Fibroblast of skin of abdomen (primary cell): ENCODE results near the gene MOB3B.
"Not testable (repeated sequence)": the region's sequence is repeated elsewhere in the genome, so short reads cannot be mapped to it uniquely, and the experiment has no call there.

Experiments
- DNase-seq: peaks from one replicate; pipeline ENCODE4 v3.0.0-alpha.2; 2013

MOB3B gene

DNA sequence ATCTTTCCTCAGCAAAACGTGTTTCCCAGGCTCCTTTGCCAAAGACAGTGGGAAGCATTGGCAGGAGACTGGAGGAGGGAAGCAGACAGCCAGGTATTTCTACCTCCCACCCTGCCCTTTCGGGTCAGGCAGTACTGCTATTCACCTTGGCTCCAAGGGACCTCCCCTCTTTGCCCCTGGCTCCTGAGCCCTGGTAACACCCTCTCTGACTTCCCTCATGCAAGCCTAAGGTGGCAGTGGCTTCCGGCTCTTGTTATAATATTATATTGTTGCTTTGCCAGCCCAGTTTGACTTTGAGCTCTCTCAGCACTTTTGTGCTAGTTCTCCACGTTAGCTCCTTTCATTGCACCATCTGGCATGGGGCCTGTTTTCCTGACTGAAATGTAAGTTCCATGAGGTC, 87.2 kb downstream of the MOB3B start:
- no peak for DNase-seq

DNA sequence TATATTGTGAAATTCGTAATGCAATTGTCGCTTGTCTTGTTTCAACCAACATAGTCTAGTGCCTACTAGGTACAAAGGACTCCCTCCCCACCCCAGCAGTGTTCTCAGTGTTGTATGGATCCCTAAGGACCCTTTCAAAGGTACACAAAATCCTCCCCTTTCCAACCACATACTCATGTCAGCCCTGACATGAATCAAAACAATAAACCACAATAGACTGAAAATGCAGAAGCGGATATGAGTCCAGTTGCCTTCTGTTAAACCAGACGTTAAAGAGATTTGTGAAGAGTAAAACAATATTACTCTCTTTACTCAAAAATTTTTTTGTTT, 87.9 kb downstream of the MOB3B start:
- DNase-seq: no peak

DNA sequence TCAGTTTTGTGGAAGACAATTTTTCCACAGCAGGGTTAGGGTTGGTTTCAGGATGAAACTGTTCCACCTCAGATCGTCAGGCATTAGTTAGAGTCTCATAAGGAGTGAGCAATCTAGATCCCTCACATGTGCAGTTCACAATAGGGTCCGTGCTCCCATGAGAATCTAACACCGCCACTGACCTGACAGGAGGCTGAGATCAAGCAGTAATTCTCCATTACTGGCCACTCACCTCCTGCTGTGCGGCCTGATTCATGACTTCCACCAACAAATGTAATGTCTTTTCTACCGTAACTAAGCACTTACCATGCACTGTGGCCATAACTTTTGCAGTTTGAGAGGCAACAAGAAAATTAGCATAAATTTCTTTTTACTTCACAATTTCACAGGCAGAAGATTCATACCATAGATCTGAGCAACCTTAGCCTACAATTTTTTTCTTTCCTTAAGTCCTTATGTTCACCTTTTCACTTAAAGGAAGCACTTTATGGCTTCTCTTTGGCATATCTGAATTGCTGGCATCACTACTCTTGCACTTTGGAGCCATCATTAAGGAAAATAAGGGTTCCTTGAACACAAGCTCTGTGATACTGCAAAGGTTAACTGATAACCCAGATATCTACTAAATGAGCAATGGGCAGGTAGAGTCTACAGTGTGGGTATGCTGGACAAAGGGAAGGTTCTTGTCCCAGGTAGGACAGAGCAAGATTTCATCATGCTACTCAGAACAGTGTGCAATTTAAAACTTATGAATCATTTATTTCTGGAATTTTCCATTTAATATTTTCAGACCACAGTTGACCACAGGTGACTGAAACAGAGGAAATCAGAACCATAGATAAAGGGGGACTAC, 88.5 kb downstream of the MOB3B start:
- no peak for DNase-seq

DNA sequence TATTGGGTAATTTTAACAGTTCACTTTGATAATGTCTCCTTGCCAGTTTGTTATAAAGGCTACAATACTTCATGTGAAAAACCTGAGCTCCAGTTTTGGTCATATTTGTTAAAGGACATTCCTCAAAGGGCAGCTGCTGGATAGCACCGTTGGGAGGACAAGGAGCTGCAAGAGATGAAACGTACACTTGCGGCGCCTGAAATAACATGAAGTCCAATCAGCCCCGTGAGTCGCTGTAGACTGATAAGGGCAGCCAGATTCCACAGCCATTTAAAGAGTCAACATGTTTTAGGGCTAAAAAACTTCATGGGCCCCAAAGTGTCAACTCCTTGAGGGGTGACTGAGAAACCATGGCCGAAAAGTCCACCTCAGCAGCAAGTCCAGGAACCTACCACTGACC, 91.1 kb downstream of the MOB3B start:
- DNase-seq: no peak

DNA sequence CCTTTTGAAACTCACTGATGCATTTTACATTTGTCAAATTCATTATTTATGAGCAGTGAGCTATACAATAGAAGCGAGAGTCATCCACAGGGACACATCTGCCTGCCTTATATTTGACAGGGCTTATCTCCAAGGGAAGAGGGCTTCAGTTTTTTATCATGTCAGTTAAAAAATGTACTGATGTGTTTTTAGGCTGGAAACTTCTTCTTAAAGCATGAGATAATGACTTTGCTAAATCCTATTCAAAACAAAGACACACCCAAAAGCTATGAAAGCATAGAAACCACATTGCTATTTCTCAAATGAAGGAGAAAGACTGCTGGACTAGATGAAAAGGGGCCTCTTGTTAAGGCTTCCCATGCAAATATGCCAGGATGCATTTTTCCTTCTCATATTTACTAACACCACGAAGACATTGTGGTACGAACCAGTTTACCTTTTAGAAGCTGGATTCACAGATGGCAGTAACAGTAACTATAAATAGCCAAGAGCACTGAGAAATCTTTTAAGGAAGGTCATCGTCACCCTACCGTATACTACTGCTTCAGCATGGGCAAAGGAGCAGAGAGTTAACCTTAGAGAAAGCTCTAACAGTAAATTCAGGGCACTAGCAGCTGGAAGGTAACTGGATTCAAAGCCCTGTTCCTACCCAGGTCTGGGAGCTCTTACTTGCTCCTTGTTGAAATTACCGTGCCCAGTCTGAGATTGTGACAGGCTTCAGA, 91.8 kb downstream of the MOB3B start:
- no peak for DNase-seq

DNA sequence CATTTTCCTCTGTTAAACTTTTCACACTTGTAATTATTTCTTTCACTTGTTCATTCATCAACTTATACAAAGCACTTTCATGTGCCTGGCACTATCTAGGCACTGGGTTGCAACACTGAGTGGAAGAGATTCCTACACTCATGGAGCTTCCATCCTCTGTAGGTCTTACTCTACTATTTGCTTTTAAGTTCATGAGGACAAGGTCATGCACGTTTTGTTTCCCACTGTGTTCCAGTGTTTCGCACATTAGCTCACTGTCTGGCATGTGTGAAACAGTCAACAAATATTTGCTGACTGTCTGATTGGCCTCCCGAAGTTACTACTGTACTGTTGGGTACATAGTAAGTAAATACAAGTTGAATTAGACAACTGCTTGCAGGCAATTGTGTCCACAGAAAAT, 93.4 kb downstream of the MOB3B start:
- DNase-seq: no peak

DNA sequence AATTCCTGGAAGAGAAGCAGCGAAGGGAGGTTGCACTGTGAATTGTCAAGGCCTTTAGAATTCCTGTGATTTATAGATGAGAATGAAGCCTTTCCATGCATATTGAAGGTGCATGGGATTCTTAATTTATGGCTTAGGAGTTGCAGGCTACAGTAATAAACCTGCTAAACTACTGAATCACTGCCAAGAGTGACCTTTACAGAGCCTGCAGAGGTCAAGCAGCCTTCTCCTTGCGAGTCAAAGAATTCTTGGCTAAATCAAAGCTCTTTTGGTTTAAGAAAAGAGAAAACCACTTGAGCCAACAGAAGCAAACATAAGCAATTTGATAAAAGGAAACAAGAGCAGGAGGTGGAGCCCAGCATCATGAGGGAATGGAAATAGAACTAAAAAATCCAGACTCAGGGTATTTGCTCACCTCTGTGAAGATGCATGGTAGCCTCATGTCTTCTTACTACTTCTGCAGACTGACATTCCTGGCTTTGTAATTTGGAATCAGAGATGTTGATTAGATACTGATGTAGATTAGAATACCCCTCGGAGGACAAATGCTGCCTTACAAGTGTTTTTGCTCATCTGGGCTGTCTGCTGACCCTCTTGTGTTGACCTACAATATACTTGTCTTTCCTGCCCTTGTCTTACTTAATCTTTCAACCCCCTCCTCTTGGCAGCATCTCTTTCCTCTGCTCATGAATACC, 95.8 kb downstream of the MOB3B start:
- DNase-seq: no peak

DNA sequence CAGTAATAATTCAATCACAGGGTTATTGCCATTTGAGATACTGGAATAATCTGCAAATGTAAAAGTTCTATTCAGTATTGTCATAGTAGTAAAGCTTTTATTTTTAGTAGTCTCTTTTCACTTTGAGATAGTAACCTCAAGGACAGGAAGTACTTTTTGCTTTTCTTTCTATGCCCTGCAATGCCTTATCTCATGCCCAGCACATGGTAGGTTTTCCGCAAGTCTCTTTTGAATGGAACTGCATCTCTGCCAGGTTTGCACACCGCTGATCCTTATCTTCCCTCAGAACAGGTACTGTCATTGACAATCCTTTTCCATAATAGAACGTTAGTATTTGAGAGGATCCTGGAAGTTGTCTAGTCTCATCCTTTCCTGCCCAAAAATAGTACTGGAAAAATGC, 97.3 kb downstream of the MOB3B start:
- no peak for DNase-seq

DNA sequence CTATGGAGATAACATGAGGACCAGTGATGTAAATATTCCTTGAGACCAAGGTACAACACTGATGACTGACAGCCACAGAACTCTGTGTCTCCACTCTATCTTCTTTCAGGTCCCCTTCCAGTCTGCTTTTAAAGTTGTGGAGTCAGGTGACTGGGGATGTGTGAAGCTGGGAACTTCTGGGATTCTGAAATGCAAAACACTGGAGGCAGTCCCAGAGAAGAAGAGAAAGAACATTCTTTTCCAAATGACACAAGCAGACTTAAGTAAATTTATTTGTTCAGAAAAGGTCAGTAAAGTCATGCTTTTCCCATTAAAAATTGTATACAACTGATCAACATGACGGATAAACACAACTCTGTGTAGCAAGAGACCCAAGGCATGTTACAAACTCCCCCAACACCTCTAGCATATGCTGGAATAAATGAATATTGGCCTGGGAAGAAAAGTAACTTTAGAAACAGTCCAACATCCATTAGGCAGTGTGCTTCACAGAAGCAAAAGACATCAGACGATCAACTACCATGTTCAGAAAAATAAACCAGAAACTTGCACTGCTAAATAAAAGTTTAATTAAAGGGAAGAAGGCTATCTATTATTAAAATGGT, 98.0 kb downstream of the MOB3B start:
- no peak for DNase-seq

DNA sequence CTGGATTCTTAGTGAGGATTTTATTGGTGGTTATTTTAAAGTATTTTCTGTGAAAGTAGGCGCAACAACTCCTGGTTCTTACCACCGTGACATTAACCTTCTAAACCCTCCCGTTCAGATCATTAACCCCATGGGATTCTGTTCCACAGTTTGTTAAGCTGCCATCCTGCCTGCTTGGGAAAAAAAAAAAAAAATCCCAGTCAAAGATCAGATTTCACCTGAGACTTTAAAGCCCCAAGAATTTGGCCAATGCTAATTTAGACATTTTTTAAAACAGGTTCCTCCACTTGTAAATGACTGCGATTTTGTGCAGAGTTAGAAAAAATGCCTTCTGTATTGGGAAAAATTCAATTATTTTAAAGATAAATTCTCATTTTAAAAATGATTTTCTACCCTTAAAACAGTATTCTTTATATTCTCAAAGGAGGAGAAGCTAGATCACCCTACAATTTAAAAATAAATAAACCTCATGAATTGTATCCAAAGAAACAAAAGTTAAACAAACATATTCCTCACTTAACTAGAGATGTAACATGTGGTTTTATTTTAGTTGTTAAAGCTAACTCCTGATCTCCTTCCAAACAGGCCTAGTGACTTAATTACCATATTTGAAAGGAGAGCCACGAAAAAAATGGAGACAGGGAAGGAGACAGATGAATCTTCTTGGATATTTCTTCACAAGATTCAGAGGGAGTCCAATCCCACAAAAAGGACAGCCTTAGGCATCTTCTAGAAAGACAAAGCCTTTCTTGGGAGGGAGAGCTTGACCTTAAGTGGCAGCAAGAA, 98.7 kb downstream of the MOB3B start:
- DNase-seq: no peak

DNA sequence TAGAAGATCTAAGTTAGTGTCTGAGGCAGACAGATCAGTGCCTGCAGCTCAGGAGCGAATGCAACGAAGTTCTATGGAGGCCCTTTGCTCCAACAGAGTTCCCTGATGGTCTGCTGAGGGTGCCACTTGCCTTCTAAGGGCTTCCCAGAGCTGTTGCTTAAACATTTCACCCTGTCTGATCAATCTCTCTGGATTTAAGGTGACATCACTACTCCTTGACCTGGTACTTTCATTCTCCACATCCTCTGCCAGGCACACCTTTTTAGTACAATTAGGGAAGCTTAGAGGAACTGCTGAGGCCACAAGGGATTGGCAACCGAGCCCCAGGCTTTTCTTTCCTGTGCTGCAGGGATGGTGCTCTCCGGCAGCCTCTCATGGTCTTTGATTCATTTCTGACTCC, 99.7 kb downstream of the MOB3B start:
- no peak for DNase-seq

DNA sequence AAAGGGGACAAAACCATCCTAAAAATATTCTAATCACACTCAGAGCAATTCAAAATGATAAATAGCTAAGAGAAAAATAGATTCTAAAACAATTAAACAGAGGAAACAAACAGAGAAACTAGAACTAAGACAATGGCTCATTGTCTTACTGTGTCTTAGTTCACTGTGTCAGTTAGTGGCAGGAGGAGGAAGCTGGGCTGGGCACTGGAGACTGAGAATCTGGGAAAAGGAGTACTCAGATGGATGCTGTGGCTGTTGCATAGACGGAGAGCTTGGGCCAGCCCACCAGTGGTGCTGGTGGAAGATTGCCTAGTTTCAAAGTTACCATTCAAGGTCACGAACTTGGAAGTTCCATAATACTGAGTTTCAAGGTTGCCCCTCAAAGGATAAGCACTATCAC, 100.2 kb downstream of the MOB3B start:
- DNase-seq: no peak

DNA sequence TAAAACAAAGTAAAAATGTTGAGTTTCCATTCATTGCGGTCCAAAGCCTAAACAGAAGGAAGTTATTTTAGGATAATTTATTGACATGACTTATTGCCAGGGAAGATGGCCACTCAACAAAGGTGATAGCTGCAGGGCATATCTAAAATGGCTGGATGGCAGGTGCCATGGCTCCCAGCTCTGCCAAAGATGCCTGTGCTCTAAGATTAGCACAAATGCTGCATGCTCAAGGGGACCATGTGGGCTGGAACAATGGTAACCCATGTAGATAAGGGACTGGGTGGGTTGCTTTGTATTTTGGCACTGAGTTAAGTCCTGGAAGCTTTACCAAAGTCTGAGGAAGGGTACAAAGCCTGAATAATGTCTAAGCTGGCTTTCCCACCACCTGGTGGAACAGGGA, 101.1 kb downstream of the MOB3B start:
- no peak for DNase-seq

DNA sequence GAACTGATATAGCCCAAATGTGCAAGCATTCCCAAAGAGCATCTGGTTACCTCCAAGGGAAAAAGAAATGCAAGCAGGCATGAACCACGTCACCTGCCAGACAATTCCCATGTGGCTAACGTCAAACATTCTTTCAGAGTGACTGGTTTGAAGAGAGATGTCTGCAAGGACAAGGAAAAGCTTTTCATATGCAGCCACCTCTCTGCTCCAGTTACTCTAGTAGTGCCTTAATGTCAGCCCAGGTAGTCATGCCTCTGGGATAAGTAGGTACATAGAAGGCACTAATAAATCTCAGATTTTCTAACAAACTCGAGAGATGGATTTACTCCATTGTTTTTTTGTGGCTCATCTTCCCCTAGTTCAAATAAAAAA, 102.4 kb downstream of the MOB3B start:
- DNase-seq: peak; percentile 67

DNA sequence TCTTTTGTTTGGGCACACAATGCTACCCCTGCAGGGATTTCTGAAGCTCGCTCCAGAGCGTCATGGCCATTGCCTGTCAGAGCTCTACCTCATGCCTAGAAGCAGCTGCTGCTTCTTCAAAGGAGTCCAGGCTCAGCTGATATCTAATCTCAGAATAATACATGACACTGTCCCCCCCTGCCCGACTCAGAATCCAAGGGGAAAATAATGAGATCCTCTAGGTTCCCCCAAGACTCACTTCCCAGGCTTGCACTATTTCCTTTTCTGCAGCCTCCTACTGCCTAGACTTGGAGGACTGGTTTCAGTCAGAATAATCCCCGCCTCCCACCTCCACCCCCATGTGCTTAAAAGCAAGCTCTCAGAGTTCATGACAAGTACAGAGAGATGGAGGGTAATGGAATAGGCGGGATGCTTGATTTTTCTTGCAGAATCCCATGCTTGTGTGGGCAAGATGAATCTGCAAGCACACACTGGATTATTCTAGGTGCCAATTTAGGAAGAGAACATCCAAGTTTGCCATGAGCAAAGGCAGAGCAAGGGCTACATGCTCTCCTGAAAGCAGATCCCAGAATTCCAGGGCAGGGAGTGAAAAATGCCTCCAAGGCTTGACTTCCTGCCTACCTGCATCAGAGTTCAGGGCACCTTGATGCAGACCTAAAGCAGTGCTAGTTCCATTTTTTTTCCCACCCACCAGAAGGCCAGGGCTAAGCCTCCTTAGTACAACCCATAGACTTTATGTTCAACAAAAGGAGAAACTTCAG, 102.9 kb downstream of the MOB3B start:
- no peak for DNase-seq

DNA sequence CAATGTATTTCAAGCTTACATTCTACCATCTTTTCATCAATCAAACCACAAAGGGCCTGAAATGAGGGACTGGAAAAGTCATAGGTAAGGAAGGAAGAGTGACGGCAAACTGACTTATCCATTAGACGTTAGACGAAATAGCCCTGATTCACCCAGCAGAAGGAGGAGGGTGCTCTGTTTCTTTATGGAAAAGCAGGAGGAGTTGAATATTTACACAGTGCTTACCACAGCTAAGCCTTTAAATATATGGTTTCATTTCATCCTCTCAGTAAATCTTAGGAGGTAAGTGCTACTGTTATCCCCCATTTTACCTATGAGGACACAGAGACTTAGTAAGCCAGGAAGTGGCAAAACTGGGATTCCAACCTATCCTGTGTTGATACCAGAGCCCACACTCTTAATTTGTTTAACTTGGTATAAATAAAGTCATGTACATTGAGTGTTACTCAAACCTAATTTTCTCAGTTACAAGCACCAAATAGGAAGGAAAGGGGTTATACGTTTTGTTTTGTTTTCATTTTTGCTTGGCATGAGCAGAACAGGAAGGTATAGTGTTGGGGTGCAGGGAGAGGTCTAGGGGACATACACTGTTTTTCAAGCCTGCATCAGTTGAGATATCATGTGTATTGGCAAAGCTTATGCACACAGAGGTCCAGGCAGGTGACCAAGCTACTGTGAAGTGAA, 103.6 kb downstream of the MOB3B start:
- DNase-seq: no peak

DNA sequence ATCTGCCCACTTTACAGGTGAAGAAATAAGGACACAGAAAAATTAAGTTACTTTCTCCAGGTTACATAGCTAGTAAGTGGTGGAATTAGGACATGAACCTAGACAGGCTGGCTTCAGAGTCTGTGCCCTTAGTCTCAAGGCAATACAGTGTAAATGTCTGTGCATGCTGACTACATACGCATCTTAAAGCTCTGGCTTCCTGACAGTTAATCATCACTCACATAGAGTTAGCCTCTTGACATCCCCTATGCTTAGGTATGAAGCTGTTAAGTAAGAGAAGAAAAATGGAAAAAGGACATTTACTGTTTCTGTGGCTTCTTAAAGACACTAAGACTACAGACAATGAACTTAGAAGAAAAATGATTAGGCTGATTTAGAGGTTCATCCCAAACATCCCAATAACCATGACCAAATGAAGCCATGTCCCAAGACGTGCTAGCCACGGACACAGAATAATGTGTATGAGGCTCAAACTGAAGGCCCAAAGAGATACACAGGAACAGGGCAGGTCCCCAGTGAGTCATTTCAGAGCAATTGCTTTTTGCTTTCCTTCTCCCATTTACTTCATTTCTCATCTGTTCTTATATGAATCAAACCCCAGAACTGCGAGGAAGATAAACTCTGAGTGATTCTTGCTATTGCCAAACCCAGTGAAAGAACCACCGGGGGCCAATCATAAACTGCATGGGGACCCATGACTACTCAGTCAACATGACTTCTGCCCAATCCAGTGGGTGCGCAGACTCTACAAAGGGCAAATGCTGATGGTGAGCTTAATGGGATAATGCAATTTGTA, 105.5 kb downstream of the MOB3B start:
- DNase-seq: no peak

DNA sequence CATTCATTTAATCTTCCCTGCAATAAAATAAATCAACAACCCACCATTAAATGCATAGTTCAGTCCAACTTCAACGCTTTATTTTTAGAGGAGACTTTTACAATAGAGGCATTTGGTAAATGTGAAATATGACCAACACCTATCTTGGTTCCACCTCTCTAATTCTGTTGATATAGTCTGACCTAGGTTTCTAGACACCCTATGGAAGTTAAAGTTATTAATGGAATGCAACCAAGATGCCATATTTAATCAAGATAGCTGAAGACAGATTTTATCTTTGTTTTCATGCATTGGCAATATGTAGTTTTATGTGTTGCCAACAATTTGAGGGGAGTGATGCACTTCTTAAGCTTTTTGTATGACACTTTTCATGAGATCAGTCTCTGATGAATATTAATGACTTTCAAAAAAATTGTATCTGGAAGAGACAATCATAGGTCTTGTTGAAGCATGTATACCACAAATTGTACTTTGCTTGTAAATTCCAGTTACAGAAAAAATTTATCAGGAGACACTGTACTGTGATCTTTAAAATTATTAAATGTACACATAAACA, 107.3 kb downstream of the MOB3B start:
- DNase-seq: no peak

DNA sequence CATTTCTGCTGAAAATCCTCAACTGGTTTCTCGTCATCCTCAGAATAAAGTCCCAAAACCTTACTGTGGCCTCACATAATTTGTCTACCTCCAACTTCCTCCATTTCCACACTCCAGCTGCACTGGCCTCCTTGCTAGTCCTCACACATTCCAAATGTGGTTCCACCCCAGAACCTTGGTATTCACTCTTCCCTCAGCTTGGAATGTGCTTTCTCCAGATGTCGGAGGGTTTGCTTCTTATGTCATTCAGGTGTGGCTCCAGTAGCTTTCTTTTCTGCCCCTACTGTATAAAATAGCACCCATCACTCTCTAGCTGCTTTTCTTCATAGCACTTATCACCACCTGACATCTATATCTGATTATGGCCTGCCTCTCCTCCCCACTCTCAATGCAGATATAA, 108.0 kb downstream of the MOB3B start:
- peak; percentile 21 for DNase-seq

DNA sequence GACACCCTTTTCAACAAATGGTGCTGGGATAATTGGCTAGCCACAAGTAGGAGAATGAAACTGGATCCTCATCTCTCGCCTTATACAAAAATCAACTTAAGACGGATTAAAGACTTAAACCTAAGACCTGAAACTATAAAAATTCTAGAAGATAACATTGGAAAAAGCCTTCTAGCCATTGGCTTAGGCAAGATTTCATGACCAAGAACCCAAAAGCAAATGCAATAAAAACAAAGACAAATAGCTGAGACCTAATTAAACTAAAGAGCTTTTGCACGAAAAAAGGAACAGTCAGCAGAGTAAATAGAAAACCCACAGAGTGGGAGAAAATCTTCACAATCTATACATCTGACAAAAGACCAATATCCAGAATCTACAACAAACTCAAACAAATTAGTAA, 110.1 kb downstream of the MOB3B start:
- DNase-seq: not testable (repeated sequence)
